B cell (primary cell): Measurements from ENCODE around the gene ZNF525. TPM values are rescaled to one million over a fixed set of nuclear protein-coding genes. Genes with fewer than 3 reads are reported as not detected.

ENCODE experiments used
- ATAC-seq: fragments of 200-7000 bp; cut with Tn5 transposase; one replicate; pipeline ENCODE4 v1.10.0; 2021; ENCODE audit warnings: low read depth, mild to moderate bottlenecking, moderate number of reproducible peaks, moderate library complexity
- CTCF ChIA-PET: fragments of 350-600 bp; sonication (Branson Sonifier 250); formaldehyde crosslinking; loops from one replicate; lab custom pipeline; 2021; ENCODE audit warnings: antibody characterized with exemption, inconsistent platforms; lab: Charles Lee
- POLR2A ChIA-PET: fragments of 350-600 bp; sonication (Branson Sonifier 250); formaldehyde crosslinking; loops from one replicate; lab custom pipeline; 2021; ENCODE audit warnings: antibody characterized with exemption; lab: Charles Lee
- DNase-seq: peaks from one replicate; pipeline ENCODE4 v3.0.0; 2013
- H2AFZ ChIP-seq: 2 replicates; pipeline ENCODE4 v1.6.1; 2012; ENCODE audit warnings: mild to moderate bottlenecking, low read depth, low read length; ENCODE audit not compliant: insufficient read depth, poor library complexity, severe bottlenecking
- H3K27ac ChIP-seq, 2 donors: 1 replicate in 1 of 2; 2 replicates in 1 of 2; pipeline ENCODE4 v1.5.1; 2012 to 2013; ENCODE audit warnings: low read length in 2 of 2, mild to moderate bottlenecking in 2 of 2, moderate library complexity in 1 of 2
- H3K27me3 ChIP-seq, 4 experiments: fragments of 200-600 bp in 1 of 4; sonication (generic) in 1 of 4; replicated peaks in 1 of 4; 1 replicate in 2 of 4; 2 replicates in 2 of 4; pipeline versions ENCODE4 v1.6.1 to v1.7.0; 2013 to 2016; ENCODE audit warnings: low read length in 3 of 4, mild to moderate bottlenecking in 2 of 4, mixed read lengths in 1 of 4, moderate library complexity in 1 of 4; ENCODE audit not compliant: insufficient read depth in 4 of 4, control insufficient read depth in 3 of 4; ENCODE audit errors: control extremely low read depth in 1 of 4
- H3K36me3 ChIP-seq, 2 experiments: replicated peaks in 1 of 2; 1 replicate in 1 of 2; 2 replicates in 1 of 2; pipeline versions ENCODE4 v1.6.1 to v1.7.1; 2013; ENCODE audit warnings: low read length in 1 of 2; ENCODE audit not compliant: insufficient read depth in 2 of 2, control insufficient read depth in 1 of 2; ENCODE audit errors: control extremely low read depth in 1 of 2, extremely low read depth in 1 of 2
- H3K4me1 ChIP-seq, 2 donors: fragments of 200-600 bp in 1 of 2; sonication (generic) in 1 of 2; 1 replicate in 1 of 2; 2 replicates in 1 of 2; pipeline versions ENCODE4 v1.5.1 to v1.6.1; 2013 to 2017; ENCODE audit warnings: low read length in 2 of 2; ENCODE audit not compliant: control insufficient read depth in 2 of 2, insufficient read depth in 2 of 2
- H3K4me2 ChIP-seq: replicated peaks from 2 replicates; pipeline ENCODE3; 2012; ENCODE audit warnings: mild to moderate bottlenecking, low read depth, low read length; ENCODE audit not compliant: poor library complexity, severe bottlenecking
- H3K4me3 ChIP-seq, 5 experiments: fragments of 200-600 bp in 1 of 5; sonication (generic) in 1 of 5; 1 replicate in 3 of 5; 2 replicates in 2 of 5; pipeline versions ENCODE4 v1.5.1 to v1.7.0; 2011 to 2016; ENCODE audit warnings: low read length in 4 of 5, mild to moderate bottlenecking in 4 of 5, low read depth in 2 of 5, control low read depth in 1 of 5, moderate library complexity in 1 of 5; ENCODE audit not compliant: insufficient read depth in 1 of 5; ENCODE audit errors: control extremely low read depth in 1 of 5, extremely low read depth in 1 of 5
- H3K79me2 ChIP-seq: fragments of 200-600 bp; sonication (generic); one replicate; pipeline ENCODE4 v1.6.0; 2016; ENCODE audit warnings: low read length; ENCODE audit not compliant: control insufficient read depth, insufficient read depth
- H3K9ac ChIP-seq: fragments of 200-600 bp; sonication (generic); 2 replicates; pipeline ENCODE4 v1.6.1; 2017; ENCODE audit warnings: mild to moderate bottlenecking, low read length, moderate library complexity
- H3K9me3 ChIP-seq, 3 donors: one replicate each; pipeline versions ENCODE4 v1.6.1 to v1.7.1; 2013; ENCODE audit warnings: low read length in 2 of 3; ENCODE audit not compliant: control insufficient read depth in 2 of 3, insufficient read depth in 1 of 3; ENCODE audit errors: control extremely low read depth in 1 of 3
- H4K20me1 ChIP-seq: 2 replicates; pipeline ENCODE4 v1.6.0; 2012; ENCODE audit warnings: mild to moderate bottlenecking, low read length; ENCODE audit not compliant: insufficient read depth, control insufficient read depth, poor library complexity, severe bottlenecking
- H3K27ac Mint-ChIP-seq: one replicate; pipeline ENCODE4 v1.8.0; 2021; ENCODE audit warnings: mixed read lengths
- H3K27me3 Mint-ChIP-seq: one replicate; pipeline ENCODE4 v1.8.0; 2021; ENCODE audit warnings: mixed read lengths
- H3K4me1 Mint-ChIP-seq: one replicate; pipeline ENCODE4 v1.8.0; 2021; ENCODE audit warnings: mixed read lengths
- H3K4me3 Mint-ChIP-seq: one replicate; pipeline ENCODE4 v1.8.0; 2021; ENCODE audit warnings: mixed read lengths
- H3K9me3 Mint-ChIP-seq: one replicate; pipeline ENCODE4 v1.8.0; 2022; ENCODE audit warnings: mixed read lengths; ENCODE audit not compliant: insufficient read depth
- CTCF ChIP-seq: fragments of 200-600 bp; IDR thresholded peaks from one replicate; pipeline ENCODE4 v1.8.0; 2022; ENCODE audit warnings: antibody characterized with exemption, mild to moderate bottlenecking
- EZH2 ChIP-seq: IDR thresholded peaks from 2 replicates; pipeline ENCODE4 v1.6.1; 2012; ENCODE audit warnings: borderline replicate concordance, low read depth, mild to moderate bottlenecking, moderate library complexity, low read length; ENCODE audit not compliant: insufficient read depth, poor library complexity, severe bottlenecking
- WGBS: methylation state at CpG from one replicate; pipeline ENCODE4 v1.1.5; 2013; ENCODE audit warnings: missing lambda C conversion rate; ENCODE audit not compliant: insufficient coverage; 5-methylcytosine and 5-hydroxymethylcytosine counted together
- intact Hi-C: fragments of 100-400 bp; cut with micrococcal nuclease; formaldehyde crosslinking; loops from one replicate; pipeline ENCODE4 v1.10.0; 2022
- polyA plus RNA-seq: library from polyadenylated mRNA; depleted of rRNA; stranded (reverse); fragments of >200 nt; gene quantifications from 2 replicates; pipeline ENCODE4 v1.2.3, GENCODE V29; 2012
- total RNA-seq, 2 donors: library from RNA; stranded (reverse); fragments of 120-200 nt in 1 of 2; gene quantifications; 1 replicate in 1 of 2; 2 replicates in 1 of 2; pipeline versions ENCODE4 v1.2.3 to v1.2.4, GENCODE V29; 2013 to 2022

Gene ZNF525
- total and polyA plus RNA-seq, 2 donors (not counting 1 experiment from before 2014, with no cell fraction given): 7.5 to 33.8 TPM

- peaks cover 3% of the 10 kb centered on the region for H3K9me3 Mint-ChIP-seq
Observed at GRCh38 chr19:53374743-53375142, 9.2 kb downstream of the ZNF525 start.

GRCh38 chr19:53381376-53381775 is 15.9 kb downstream of the ZNF525 start:
- peaks cover 28 to 67% (median 44%) of the 10 kb centered on the region in 3 donors for H3K9me3 ChIP-seq
- WGBS: no CpG with 5 or more reads among the region's 3 CpGs
- Mint-ChIP-seq H3K4me1 (no peaks in the 10 kb centered on the region), H3K9me3 (peaks cover 35% of the 10 kb centered on the region), H3K4me3 (no peak overlapping the region), H3K27ac (peak overlapping the region; percentile 37), H3K27me3 (no peaks in the 10 kb centered on the region)
- DNase-seq: no peak
- H3K4me1 ChIP-seq: no peaks in the 10 kb centered on the region
- no peak overlapping the region for H3K9ac ChIP-seq
- no peak overlapping the region for H3K4me3 ChIP-seq
- no peak overlapping the region for H3K27ac ChIP-seq
- no peak for ATAC-seq
- no peak for TF ChIP-seq CTCF
- TF ChIP-seq EZH2: no peak
- no peaks in the 10 kb centered on the region for H3K79me2 ChIP-seq
- no peaks in the 10 kb centered on the region for H4K20me1 ChIP-seq
- intact Hi-C loops: no loop called here
- POLR2A ChIA-PET: no interaction called here
- H2AFZ ChIP-seq: no peak overlapping the region
- H3K27me3 ChIP-seq: no peaks in the 10 kb centered on the region
- H3K4me2 ChIP-seq: no peak overlapping the region
- CTCF ChIA-PET: no interaction called here
- H3K36me3 ChIP-seq: peaks cover 19 to 52% of the 10 kb centered on the region in 2 experiments

More at GRCh38 chr19:53374743-53375142, 9.2 kb downstream of the ZNF525 start:
- H3K9ac ChIP-seq: no peak overlapping the region
- no peak for DNase-seq
- peaks cover 11% of the 10 kb centered on the region for H3K79me2 ChIP-seq
- peaks cover 1 to 47% (median 18%) of the 10 kb centered on the region in 3 donors for H3K9me3 ChIP-seq
- H3K4me1 ChIP-seq: no peaks in the 10 kb centered on the region
- no peak overlapping the region for H3K4me3 Mint-ChIP-seq
- ChIA-PET POLR2A (no interaction called here), CTCF (no interaction called here)
- no peak for ATAC-seq
- H2AFZ ChIP-seq: no peak overlapping the region
- no peak overlapping the region for H3K27ac ChIP-seq
- no peaks in the 10 kb centered on the region for H3K27me3 Mint-ChIP-seq
- intact Hi-C loops: no loop called here
- WGBS: no CpG with 5 or more reads among the region's 1 CpG
- H3K36me3 ChIP-seq: peaks cover 6 to 50% of the 10 kb centered on the region in 2 experiments
- no peaks in the 10 kb centered on the region for H3K27me3 ChIP-seq
- H3K27ac Mint-ChIP-seq: no peak overlapping the region
- H3K4me1 Mint-ChIP-seq: no peaks in the 10 kb centered on the region
- no peak for TF ChIP-seq CTCF
- no peak for TF ChIP-seq EZH2
- H3K4me2 ChIP-seq: no peak overlapping the region
- H4K20me1 ChIP-seq: no peaks in the 10 kb centered on the region
- H3K4me3 ChIP-seq: no peak overlapping the region
